NCI-H1105 (cell line): ENCODE results near the gene KDM5A.
"Not testable (repeated sequence)": the region's sequence is repeated elsewhere in the genome, so short reads cannot be mapped to it uniquely, and the experiment has no call there.

Experiments used
- DNase-seq: peaks from one replicate; lab custom pipeline; 2025; lab: John Stamatoyannopoulos, UW

Gene KDM5A

GRCh38 chr12:332581-333205 lies 56.4 kb downstream of the KDM5A start:
- DNase-seq, result no peak

DNA sequence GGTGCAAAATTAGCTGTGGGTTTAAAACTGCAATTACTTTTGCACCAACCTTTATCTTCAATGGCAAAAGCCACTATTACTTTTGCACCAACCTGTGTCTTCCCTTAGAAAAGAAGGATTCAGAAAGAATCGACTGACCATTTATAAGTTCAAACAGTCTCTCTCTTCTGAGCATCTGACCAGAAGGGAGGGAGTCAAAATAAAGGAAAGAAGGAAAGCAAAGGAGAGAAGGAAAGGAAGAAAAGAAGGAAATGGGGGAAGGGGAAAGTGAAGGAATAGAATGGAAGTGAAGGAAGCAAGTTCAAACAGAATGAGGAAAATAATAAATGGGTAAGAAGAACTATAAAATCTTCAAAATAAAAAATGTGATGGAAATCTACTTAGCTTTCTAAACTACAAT lies 57.8 kb downstream of the KDM5A start:
- no peak for DNase-seq

DNA sequence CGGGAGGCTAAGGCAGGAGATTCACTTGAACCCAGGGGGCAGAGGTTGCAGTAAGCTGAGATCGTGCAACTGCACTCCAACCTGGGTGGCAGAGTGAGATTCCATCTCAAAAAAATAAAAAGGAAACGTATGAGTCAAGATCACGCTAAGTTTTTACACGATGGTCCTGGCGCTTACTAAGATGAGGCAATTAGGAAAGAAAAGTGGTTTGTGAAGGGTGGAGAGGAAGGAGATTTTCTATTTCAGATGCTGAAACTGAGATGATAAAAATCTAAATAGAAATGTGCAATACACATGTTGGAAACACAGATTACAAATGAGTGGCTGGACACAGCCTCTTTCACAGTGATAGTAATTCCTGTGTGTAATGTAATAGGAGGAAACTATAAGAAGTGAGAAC lies 63.2 kb downstream of the KDM5A start:
- no peak for DNase-seq

DNA sequence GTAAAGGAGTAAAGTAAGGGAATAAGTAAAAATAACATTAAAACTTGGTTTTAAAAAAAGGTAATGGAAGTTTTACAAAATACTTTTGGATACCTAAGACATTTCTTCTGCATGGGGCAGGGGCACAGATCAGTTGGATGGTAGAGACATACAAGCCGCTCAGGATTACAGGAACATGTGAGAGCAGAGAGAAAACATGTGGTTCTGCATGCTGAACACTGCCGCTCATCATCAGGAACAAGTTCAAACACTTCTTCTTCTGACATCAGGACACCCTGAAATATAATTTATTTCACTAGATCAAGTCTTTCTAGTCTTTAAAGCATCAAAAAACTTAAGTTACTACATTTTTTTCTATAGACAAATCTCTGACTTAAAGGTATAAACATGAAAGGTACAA lies 65.6 kb downstream of the KDM5A start:
- DNase-seq, result no peak

DNA sequence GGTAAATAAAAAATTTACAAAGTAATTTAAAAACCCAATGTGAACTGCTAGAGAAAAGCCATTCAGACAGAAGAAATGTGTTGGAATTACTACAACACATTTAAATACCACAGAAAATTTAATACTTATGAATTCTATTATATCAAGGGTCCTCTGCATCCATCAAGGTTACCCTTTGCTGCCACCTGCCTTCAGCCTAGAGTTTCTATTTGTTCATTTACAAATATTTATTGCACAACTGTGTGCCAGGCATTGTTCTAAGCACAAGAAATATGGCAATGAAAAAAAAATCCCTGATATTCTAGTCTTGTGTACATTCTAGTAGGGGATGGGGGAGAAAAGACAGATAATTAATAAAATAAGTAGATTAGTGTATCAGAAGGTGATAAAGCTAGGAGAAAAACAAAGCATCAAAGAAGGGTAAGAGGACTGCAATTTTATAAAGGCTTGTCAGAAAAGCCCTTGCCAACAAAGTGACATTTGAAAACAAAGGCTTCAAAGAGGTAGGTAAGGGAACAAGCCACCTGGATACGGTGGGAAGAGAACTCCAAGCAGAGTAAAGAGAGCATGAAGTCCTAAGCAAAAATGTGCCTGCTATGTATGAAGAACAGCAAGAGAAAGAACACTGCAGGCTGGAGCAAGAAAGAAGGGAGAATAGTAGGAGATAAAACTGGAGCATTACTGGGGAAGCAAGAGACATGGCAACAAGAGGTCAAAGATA lies 67.4 kb downstream of the KDM5A start:
- DNase-seq, result peak; percentile 23

- DNase-seq, result no peak
Measured at GRCh38 chr12:318759-319515, 70.2 kb downstream of the KDM5A start.

DNA sequence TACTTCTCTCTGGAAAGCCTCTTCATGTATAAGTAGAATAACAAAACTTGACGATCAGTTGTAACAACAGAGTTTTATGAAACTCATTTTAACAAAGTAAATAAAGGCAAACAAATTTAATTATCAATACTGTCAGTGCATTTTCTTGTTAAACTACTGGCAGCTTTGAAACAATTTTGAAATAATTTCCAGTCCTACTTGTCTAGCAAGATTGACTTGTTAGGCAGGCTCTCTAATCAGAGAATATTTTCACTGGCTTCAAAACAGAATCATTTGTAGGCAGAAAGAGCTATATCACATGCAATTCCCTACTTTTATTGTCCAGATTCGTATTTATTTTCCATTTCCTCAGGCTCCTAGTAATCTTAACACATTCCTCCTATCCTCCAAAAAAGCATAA lies 80.6 kb downstream of the KDM5A start:
- no peak for DNase-seq

- DNase-seq, result no peak
Measured at GRCh38 chr12:307406-307805, 81.7 kb downstream of the KDM5A start.

DNA sequence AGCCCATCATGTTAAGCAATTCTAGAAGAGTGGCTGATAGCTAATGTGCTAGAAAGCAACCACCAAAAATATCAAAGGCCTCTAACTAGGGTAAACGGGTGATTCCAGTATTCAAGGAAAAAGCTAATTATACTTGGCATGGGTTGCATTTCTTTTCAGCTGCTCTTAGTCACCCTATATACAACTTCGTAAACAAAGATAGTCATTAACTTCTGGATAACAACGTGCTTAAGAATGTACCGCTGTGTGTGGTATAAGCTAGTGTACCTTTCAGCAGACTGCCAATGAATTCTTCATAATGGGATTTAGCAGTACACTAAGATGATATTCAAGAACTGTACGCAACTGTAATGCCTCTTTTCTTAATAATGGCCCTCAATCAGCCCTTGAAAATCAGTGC lies 84.3 kb downstream of the KDM5A start:
- DNase-seq, result no peak

GRCh38 chr12:302766-303165 lies 86.4 kb downstream of the KDM5A start:
- DNase-seq, result not testable (repeated sequence)

- not testable (repeated sequence) for DNase-seq
Measured at GRCh38 chr12:300166-300565, 89.0 kb downstream of the KDM5A start.

GRCh38 chr12:299511-299910 lies 89.6 kb downstream of the KDM5A start:
- not testable (repeated sequence) for DNase-seq

DNA sequence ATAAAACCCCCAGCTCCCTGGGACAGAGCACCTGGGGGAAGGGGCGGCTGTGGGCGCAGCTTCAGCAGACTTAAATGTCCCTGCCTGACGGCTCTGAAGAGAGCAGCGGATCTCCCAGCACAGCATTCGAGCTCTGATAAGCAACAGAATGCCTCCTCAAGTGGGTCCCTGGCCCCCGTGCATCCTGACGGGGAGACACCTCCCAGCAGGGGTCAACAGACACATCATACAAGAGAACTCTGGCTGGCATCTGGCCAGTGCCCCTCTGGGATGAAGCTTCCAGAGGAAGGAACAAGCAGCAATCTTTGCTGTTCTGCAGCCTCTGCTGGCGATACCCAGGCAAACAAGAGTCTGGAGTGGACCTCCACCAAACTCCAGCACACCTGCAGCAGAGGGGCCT lies 91.1 kb downstream of the KDM5A start:
- DNase-seq, result not testable (repeated sequence)

DNA sequence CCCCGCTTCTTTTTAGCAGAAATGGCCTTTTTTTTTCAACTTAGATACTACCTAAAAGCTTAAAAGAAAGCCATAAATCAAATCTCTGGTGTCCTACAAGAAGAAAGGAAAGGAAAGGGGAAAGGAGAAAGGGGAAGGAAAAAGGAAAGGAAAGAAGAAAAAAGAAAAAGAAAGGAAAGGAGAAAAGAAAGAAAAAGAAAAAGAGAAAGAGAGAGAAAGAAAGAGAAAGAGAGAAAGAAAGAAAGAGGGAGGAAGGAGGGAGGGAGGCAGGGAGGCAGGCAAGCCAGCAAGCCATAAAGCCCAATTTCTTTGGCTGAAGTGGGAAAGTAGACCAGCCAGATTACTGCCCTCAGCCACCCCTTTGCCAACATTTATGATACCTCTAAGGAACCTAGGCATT lies 94.0 kb downstream of the KDM5A start:
- DNase-seq, result no peak

GRCh38 chr12:293199-293598 lies 95.9 kb downstream of the KDM5A start:
- no peak for DNase-seq

GRCh38 chr12:292186-292585 lies 96.9 kb downstream of the KDM5A start:
- DNase-seq, result no peak

- DNase-seq, result no peak
Measured at GRCh38 chr12:291153-291723, 97.9 kb downstream of the KDM5A start.

DNA sequence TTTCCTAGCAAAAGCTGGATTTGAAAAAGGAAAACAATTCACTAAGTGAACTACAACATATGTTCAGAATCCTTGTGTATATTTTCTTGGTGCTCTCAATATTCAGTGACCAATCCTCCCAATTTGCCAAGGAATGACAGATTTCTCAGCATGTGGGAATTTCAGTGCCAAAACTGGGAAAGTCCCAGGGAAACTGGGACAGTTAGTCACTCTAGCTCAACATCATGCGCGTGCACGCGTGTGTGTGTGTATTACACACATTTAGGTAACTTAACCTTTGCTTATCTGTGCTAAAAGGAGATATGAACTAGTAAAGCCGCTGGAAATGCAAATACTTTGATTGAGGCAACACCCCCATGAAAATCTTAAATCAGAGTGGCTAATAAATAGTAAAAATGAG lies 100.4 kb downstream of the KDM5A start:
- DNase-seq, result no peak

DNA sequence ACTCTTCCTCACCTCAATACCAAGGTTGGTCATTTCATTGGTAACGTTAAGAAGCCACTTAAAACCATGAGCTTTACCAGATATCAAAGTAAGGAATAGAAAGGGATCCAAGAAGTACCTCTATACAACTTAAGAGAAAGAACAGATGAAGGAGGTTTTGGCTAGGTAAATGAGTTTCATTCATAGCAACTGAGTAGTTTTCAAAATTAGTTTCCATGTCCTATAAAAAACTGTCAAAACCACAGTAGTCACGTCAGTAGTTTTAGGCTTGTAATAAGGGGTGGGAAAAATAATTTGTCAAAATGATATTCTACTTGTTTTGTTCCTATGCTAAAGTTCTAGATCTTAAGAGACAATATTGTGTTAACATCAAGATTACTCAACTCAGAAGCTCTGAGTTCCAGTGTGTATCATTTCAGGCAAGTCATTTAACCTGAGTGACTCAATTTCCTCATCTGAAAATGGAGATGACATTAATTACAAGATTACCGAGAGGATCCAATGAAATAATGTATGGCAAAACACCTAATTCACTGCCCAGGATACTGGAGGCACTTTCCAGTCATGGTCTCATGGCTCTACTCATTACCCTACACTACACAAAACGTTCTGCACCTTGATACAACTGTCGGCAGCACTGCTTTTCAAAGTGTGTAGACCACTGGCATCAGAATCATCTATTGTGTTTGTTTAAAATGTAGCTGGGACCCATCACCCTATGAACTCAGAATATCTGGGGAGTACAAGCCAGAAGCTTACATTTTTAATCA lies 102.4 kb downstream of the KDM5A start:
- DNase-seq, result no peak

DNA sequence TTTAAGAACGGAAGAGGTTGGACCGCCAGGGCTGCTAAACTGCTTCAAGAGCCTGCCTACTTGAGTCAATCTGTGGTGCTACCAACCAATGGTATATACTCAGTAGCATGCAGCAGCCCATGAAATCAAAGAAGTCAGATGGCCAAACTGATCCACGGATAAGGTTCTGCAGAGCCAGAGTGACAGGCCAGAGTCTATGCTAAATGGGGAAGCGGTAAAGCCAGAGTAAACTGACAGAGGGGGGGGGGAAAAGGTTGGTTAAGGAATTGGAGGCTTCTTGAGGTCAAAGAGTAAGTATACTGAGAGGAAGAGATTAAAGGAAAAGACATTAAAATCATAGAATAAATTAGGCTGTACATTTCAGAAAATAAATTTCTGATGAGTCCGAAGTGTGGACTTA lies 111.1 kb downstream of the KDM5A start:
- no peak for DNase-seq

DNA sequence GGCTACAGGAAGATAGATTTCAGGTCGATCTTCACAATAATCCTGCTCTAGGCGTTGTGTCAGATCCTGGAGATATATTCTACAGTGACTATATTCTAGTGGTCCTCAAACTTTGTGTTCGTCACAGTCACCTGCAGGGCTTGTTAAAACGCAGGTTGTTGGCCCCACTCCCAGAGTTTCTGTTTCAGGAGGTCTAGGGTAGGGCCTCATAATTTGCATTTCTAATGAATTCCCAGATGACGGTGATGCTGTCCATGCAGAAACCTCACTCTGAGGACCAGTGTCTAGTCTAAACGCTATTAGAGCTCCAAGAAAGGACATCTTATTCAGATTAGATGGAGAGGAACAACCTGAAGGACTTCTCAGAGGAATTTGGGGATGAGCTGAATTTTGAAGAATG lies 113.3 kb downstream of the KDM5A start:
- no peak for DNase-seq

- no peak for DNase-seq
Measured at GRCh38 chr12:273382-273781, 115.7 kb downstream of the KDM5A start.
